ENCODE data around the gene RHOB.
"Not testable (repeated sequence)": the region's sequence is repeated elsewhere in the genome, so short reads cannot be mapped to it uniquely, and the experiment has no call there.

The RHOB gene

DNA sequence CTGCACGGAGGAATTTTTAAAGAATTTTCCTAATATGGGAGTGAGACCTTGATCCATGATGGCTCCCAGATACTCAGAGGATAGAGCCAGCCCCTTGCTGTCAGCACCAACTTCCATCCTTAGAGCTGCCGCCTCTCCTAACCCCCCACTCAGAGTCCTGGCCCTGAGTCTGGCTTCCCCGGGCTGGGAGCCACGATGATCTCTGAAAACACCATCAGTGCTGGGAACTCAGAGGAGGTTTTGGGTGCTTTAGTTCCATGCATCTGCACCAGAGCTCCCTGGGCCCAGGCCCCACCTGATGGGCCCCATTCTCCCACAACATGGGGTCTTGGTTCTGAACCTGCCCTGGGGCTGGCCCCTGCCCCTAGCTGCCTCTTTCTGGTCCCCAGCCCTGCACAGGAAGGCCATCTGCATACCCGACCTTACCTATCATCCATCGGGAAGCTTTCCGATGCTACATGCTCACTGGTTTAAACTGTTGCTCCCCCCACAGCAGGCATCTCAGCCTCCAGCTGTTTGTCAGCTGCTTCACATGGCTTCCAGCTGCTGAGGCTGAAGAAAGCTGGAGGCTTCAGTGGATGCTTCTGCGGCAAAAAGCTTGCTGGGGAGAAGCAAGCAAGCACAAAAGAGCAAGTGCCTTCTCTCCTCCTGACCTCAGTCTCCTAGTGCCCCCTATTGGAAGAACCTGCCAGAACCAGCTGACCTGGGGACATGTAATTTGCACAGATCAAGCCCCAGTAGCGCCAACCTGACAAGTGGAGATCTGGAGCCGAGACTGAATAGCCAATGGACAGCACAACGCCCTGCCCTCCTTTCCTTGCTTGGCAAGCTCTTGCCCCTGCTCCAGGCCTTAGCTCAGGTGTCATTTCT lies 24.2 kb upstream of the RHOB start:
- DNase-seq (ENCODE audit: low read depth) = no peak

DNA sequence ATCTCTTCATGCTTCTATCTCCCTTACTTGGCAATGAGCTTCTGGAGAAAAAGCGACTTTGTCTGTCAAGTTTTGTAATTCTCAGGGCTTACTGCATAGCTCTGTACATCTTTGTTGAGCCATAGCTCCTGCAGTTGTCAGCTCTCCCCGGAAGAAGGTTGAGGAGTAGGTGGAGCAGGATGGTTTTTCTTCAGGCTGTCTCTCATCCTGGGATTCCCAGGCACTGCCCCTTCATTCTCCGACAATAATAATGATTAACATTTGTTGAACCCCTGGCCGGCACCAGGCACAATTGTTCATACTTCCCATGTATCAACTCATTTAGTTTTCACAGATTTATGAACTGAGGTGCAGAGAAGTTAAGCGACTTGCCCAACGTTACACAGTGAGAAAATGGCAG lies 23.5 kb upstream of the RHOB start:
- DNase-seq (ENCODE audit: low read depth) = no peak

DNA sequence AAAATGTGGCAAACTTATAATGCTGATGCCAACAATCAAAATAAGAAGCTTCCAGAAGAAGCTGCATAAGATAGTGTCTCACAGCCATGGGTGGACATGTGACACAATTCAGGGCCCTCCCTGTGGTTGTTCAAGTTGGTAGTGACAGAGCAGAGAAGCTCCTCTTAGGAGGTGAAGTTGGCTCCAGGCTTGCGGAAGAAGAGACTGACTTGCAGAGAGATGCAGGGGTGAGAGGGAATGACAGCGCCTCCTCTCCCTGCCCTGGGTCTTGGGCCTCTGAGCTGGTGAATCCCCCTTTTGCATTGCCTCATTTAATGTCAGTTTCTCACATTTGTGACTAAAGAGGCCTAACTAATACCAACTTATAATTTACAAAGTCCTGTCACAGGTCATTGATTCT lies 23.0 kb upstream of the RHOB start:
- DNase-seq (ENCODE audit: low read depth) = no peak

DNA sequence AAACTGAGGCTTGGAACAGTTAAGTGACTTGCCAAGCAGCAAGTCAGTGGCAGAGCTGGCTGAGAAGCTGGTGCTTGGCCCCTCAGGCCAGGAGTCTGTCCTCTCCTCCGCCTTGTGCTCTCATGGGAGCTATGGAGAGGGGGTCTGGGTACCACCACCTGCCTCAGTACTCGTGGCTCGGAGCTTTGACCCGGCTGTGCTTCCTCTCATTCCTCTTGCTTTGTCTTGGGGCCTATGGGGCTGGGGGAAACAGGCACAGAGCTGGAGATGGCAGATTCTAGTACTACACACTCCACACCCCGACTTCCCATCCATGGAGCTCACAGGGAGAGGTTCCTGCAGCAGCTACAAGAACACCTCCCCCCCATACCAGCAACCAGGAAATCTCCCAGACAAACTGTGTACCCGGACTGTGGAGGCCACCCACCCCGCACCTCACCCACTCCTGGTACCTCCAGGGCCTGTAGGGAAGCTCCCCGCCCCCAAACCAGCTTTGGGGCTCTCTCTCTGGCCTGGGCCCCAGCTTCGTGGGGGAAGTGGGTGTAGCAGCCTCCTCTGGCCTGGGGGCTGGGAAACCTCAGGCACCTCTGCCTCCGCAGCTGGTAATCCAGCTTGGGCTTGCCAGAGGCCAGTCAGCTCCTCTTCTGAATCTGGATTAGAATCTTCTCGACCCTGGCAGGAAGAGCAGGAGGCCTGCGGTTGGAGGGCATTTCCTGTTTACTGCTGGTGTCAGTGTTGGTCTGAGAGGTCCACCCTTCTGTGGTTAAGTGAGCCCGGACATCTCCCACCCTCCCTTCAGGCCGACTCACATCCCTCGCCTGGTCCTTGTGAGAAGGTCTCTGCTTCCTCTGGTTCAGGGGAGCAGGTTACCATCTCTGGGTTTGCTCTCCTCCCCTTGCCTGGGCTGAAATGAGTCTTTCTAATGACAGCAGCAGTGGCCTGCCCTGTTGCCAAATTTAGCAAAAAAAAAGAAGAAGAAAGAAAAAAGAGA lies 22.3 kb upstream of the RHOB start:
- no peak for DNase-seq (ENCODE audit: low read depth)

DNA sequence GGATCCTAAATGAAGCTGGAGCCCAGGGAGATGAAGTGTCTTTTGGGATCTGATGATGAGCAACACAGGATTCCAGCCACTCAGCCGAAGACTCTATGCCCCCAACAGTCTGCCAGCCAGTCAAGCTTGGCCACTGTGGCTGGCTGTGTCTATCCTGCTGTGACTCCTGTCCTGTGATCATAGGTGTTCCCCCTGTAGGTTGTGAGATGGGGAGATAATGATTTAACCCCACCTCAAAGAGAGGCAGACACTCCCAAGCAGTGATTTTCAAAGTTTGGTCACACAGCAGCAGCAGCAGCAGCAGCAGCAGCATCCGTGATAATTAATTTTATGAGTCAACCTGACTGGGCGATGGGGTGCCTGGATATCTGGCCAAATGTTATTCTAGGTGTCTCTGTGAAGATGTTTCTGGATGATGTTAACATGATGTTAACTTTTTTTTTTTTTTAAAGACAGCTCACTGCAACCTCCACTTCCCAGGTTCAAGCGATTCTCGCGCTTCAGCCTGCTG lies 21.4 kb upstream of the RHOB start:
- DNase-seq (ENCODE audit: low read depth) = no peak

DNA sequence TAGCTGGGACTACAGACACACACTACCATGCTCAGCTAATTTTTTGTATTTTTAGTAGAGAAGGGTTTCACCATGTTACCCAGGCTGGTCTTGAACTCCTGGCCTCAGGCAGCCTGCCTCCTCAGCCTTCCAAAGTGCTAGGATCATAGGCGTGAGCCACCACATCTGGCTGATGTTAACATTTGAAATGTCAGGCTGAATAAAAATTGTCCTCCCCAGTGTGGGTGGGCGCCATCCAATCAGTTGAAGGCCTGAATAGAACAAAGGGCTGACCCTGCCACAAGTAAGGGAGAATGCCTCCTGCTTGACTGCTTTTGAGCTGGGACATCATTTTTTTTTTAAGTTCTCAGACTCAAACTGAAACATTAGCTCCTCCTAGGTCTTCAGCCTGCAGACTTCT lies 21.0 kb upstream of the RHOB start:
- no peak for DNase-seq (ENCODE audit: low read depth)

DNA sequence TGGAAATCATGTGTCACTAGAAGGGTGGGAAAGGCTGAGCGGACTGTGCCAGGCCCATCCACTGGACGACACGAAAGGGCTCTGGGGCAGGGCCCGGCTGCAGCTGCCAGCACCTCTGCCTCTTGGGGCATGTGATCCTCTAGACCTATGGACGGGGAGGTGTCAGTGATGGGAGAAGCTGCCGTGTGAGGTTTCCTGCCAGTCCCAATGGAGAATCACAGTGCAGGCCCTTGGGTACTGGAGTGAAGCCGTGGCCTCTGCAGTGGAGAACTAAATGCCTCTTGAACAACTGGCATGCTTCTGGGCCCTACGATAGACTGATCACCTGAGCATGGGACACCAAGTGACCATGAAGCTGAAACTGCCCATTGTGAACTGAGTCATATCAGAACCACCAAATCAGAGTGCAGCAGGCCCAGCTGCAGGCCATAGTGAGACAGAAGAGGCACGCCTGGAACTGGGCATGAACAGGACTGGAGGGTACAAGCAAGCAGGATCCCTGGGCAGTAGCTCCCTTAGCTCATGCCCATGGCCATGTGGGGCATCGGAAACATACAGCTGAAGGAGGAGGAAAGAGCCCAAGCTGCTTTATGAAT lies 18.8 kb upstream of the RHOB start:
- no peak for DNase-seq (ENCODE audit: low read depth)

DNA sequence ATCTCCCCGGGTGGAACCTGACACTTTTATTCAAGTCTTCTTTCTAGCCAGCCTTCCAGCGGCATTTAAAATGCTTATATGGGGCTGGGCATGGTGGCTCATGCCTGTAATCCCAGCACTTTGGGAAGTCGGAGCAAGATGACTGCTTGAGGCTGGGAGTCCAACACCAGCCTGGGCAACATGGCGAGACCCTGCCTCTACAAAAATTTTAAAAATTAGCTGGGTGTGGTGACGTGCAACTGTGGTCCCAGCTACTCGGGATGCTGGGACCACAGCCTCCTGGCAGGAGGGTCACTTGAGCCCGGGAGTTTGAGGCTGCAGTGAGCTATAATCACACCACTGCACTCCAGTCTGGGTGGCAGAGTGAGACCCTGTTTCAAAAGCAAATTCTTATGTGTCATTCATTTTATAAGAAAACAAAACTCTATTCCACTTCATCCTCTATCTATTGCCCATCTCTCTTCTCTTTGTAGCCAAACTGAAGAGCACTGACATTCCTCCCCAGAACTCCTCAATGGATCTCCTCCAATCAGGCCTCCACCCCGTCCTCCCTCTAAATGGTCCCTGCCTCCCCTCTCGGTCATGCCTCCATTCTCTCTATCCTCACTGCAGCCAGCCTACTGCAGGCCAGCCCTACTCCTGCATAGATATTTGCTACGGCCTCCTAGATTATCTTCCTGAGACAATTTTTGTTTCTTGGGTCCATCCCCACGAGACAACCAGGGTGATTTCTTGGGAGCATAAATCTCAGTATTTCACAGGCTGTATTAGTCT lies 18.0 kb upstream of the RHOB start:
- DNase-seq (ENCODE audit: low read depth) = no peak

DNA sequence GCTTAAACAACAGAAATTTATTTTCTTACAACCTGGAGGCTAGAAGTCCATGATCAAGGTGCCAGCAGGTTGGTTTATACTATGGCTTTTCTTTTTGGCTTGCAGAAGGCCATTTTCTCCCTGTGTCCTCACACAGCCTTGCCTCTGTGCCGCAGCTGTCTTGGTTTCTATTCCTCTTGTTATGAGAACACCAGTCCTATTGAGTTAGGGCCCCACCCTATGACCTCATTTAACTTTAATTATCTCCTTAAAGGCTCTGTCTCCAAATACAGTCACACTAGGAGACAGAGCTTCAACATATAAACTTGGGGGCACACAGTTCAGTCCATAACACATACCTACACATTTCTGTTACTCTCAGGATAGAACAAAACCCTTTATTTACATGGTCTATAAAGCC lies 17.3 kb upstream of the RHOB start:
- DNase-seq (ENCODE audit: low read depth) = no peak

DNA sequence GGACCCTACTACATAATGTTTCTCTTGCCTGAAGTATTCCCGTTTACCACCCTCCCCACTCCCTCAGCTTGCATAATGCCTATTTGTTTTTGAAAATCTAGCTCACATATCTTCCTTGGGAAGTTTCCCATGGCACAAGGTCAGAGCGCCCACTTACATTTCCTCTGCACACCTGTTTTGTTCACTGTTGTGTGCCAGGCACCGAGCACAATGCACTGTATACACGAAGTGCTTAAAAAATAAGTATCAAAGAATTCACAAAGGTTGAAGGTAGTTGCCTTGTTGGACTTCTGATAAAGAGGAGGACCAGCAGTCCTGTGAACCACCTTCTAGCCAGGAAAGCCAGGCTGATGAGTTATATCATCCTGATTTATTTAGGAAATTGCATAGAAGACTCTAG lies 16.8 kb upstream of the RHOB start:
- no peak for DNase-seq (ENCODE audit: low read depth)

DNA sequence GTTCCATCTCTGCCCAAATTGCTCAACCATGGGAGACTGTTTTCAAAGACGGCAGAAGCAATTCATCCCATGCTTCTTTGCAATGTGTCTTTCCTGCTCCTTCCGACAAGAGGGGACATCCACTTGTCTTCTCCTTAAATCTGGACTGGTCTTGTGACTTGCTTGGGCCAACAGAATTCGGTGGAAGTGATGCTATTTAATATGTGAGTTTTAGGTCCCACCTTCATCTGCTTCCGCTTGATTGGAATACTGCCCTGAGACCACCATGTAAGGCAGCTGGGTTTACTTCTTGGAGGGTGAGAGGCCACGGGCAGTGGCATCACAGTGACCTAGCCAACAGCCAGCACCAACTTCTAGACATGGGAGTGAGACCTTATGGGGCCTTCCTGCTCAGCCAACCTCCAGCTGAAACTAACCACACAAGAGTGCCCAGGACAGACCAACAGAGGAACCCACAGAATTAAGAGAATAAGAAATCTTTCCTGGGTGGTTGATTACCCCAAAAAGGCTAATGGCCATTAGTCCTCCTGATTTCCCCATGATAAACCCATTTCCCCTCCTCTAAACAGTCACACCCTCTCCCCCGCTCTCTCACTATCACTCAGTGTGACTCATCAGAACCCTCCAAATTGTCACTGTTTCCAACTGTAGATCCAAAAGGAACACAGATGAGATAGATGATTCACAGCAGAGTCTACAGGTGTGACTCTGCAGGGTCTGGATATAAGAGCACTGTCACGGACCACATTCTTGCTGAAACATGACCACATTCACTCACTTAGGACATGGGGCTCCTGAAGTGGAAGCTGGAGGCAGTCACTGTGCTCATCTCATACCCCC lies 16.2 kb upstream of the RHOB start:
- no peak for DNase-seq (ENCODE audit: low read depth)

DNA sequence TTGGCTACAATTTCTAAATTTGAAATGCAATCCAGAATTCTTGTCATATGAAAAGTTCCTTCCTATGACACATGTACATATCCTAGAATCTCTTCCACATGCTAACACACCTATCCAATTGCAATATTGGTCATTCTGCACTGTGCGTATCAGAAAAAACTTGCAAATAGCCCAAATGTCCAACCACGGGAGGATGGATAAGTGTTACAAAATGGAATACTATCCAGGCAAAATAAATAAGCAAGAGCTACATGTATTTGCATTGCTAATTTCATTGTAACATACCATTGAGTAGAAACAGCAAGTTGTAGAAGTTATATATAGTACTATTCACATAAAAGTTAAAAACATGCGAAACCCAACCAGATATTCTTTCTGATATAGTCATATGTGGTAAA lies 15.6 kb upstream of the RHOB start:
- no peak for DNase-seq (ENCODE audit: low read depth)

DNA sequence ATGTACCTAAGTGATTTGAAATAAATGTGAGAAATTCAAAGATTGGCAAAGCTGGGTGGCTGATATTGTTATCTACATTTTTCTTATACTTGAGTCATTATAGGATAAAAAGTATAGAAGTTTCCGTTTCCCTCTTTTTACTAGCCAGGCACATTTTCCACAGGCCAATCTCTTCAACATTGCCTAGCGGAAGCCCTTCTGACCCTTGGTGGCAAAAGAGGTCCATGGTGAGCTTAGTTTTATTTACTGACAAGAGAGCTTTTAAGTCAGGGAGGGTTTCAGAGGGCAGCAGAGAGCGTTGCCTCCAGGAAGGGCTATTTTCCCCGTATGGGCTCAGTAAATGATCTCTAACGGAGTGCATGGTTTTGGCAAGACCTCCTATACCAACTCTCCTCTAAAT lies 15.1 kb upstream of the RHOB start:
- DNase-seq (ENCODE audit: low read depth) = no peak

DNA sequence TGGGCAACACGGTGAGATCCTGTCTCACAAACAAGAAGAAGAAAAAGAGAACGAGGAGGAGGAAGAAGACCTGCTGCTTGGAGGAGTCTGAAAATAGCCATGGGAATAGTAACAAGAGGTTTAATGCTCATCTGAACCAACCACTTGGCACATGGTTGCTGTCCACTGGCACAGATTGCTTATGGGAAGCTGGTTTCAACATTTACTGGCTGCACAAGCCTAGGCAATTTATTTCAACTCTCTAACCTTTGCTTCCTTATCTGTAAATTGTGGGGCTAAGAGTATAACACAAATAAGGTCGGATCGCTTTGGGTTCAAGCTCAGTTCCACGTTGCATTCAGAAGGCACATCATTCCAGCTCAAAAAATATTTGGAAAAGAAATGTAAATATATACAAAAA lies 14.2 kb upstream of the RHOB start:
- no peak for DNase-seq (ENCODE audit: low read depth)

DNA sequence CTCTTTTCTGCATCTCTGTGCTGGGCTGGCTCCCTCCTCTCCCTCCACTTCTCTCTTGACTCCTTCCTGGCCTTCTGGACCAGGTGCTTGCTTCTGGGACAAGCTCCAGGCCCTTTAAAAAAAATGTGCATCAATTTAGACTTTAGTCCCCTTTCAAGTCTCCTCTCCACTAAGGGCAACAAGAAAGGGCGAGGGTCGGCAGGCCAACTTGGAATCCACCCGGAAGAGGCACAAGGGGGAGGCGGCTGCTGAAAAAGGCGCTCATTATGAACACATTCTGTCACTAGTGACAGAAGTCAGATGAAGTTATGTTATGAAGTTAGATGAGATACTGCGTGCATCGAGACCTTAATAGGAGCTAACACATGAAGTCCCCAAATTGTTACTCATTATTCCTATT lies 13.6 kb upstream of the RHOB start:
- DNase-seq (ENCODE audit: low read depth) = no peak

DNA sequence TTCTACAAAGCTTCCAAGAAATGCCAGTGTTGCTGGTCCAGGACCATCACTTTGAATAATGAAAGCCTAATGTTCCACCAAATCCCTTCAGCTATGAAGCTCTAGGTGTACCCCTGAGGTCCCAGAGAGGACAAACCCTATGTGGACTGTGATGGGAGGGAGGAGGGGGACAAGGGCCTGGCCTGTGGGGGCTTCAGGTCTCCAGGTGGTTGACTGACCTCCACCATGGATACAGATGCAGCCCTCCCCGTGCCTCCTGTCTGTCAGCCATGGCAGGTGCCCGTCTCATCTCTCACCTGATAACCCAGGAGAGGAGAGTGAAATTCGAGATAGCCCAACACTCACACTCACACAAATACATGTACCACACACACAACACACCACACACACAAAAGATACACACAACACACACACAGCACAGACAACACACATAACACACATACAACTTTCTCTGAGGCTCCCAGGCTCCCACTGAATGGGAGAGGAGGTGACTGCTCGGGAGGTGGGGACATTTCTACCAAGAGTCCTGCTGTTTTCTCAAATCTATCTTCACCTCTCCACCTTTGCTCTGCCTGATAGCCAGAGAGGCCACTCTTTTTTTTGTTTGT lies 12.8 kb upstream of the RHOB start:
- no peak for DNase-seq (ENCODE audit: low read depth)

DNA sequence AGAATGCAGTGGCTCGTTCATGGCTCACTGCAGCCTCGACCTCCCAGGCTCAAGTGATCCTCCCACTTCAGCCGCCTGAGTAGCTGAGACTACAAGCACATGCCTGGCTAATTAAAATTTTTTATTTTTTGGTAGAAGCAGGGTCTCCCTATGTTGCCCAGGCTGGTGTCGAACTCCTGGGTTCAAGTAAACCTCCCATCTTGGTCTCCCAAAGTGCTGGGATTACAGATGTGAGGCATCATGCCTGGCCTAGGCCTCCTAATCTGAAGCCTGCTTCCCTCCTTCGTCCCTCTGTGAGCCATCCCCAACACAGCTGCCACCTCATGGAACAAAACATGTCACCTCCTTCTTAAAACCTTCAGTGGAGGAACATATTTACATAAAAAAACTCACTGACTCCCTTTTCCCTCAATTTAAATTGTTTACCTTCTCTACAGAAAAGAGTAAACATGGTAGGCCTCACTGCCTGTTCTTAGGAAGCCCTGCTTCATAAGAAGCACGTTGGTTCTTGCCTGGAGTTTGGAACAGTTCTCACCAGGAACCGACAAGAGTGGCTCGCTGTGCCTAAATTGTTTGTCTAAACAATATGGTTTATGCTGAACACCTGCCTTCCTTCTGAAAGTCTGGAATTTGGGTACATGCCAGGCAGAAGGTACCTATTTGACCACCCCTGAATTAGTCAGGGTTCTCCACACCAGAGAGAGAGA lies 12.1 kb upstream of the RHOB start:
- DNase-seq (ENCODE audit: low read depth) = no peak

DNA sequence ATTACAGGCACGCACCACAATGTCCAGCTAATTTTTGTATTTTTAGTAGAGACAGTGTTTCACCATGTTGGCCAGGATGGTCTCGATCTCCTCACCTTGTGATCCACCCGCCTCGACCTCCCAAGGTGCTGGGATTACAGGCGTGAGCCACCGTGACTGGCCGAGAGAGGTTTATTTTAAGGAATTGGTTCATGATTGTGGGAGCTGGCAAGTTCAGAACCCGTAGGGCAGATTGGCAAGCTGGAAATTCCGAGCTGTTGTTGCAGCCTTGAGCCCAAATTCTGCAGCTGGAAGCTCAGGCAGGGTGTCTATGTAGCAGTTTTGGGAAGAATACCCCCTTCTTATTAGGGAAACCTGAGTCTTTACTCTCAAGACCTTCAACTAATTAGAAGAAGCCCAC lies 11.4 kb upstream of the RHOB start:
- not testable (repeated sequence) for DNase-seq (ENCODE audit: low read depth)

DNA sequence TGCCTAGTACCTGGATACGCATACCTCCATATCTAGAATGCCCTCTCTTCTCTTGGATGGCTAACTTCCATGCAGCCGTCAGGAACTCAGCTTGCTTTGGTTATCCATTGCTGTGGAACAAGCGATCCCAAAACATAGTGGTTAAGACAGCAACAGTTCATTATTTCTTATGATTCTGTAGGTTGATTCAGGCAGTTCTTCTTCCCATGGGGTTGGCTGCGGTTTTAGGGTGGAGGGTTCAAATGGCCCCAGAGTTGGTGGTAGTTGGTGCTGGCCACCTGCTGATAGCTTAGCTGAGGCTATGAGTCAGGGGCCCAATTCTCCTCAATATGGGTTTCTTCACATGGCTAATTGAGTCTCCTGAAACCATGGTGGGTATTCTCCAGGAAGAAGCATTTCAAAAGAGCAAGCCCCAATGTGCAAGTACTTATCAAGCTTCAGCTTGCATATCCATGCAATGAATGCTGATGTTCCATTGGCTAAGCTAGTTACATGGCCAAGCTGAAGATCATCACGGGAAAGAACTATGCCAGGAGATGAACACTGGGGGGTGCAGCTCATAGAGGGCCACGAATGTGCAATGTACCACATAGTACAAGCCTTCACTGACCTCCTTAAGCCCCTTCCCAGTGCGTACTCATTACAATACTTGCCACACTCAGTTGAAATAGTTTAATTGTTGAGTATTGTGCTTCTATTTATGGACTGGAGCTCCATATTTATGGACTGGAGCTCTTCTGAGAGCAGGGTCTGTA lies 10.0 kb upstream of the RHOB start:
- no peak for DNase-seq (ENCODE audit: low read depth)

All from stimulated activated CD8-positive, alpha-beta memory T cell treated with anti-CD3 and anti-CD28 coated beads, Interleukin-15, amount 100 ng/mL, for 1 hour (primary cell).